ENCODE results near the gene AFAP1L1. TPM values are rescaled to one million over a fixed set of nuclear protein-coding genes. Genes with fewer than 3 reads are reported as not detected.

Gene AFAP1L1
- total RNA-seq, 1 donor from 2014 or later: 32.7 TPM

DNA sequence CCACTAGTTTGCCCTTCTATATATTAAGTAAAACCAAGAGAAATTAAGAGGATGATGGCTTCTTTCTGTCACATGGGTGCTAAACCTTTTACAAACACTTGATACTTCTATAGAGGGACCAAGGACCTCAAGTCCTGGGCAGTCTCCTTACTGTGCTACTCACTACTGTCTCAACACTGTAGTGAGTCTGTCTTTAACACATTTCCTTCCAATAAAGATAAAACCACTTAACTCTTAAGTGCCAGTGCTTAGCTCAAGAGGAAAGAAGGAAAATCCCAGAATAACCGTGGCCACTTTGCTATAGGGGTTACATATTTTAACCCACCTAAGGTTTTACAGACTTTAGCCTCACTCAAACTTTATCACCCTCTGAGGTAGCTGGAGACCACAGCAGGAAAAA lies 69.3 kb downstream of the AFAP1L1 start:
- Histone ChIP-seq H3K4me1 (peaks cover 10% of the 10 kb centered on the region), H3K27me3 (no peaks in the 10 kb centered on the region), H3K9me3 (no peaks in the 10 kb centered on the region), H3K4me3 (no peak overlapping the region), H3K27ac (no peak overlapping the region), H3K36me3 (peaks cover 5% of the 10 kb centered on the region)
- intact Hi-C loops (cut with DNase I): no loop called here
- ATAC-seq (no peak), DNase-seq (no peak)
- TF ChIP-seq, protein P1, sequence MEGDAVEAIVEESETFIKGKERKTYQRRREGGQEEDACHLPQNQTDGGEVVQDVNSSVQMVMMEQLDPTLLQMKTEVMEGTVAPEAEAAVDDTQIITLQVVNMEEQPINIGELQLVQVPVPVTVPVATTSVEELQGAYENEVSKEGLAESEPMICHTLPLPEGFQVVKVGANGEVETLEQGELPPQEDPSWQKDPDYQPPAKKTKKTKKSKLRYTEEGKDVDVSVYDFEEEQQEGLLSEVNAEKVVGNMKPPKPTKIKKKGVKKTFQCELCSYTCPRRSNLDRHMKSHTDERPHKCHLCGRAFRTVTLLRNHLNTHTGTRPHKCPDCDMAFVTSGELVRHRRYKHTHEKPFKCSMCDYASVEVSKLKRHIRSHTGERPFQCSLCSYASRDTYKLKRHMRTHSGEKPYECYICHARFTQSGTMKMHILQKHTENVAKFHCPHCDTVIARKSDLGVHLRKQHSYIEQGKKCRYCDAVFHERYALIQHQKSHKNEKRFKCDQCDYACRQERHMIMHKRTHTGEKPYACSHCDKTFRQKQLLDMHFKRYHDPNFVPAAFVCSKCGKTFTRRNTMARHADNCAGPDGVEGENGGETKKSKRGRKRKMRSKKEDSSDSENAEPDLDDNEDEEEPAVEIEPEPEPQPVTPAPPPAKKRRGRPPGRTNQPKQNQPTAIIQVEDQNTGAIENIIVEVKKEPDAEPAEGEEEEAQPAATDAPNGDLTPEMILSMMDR (IDR thresholded peaks at IDR 0.05): no peak

DNA sequence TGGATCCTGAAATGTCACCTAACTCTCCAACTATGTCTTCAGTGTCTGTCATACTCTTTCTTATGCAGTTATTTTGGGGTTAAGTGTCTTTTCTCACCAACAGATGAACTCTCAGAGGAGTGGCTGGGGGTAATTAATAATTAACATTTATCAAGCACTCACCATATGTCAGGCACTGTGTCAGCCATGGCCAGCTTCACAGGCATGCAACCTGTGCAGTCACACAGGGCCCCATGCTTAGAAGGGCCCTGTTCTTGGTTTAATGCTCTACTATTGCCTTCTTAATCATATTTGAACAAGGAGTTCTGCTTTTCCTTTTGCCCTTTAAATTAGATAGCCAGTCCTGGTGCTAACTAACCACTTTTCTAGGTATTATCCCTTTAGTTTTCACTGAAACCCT lies 70.2 kb downstream of the AFAP1L1 start:
- H3K27ac ChIP-seq: no peak overlapping the region
- ATAC-seq (no peak), DNase-seq (no peak)
- H3K27me3 ChIP-seq: no peaks in the 10 kb centered on the region
- no peaks in the 10 kb centered on the region for H3K36me3 ChIP-seq
- peaks cover 10% of the 10 kb centered on the region for H3K4me1 ChIP-seq
- TF ChIP-seq, protein P1 (IDR thresholded peaks at IDR 0.05): no peak
- H3K4me3 ChIP-seq: no peak overlapping the region
- intact Hi-C loops (cut with DNase I): no loop called here
- no peaks in the 10 kb centered on the region for H3K9me3 ChIP-seq

DNA sequence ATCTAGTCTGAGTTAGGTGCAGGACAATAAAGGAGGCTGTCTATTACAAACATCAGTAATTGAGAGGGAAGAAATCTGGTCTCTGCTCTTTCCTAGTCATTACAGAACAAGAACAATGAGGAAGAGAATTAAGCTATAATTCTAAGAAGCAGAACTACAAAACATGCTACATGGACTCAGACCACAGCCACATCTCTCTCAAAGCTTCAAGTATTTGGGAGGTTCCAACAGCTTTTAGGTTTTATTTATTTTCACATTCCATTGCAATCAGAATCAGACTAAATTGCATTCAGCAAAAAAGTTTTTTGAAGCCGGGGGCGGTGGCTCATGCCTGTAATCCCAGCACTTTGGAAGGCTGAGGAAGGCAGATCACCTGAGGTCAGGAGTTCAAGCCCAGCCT lies 72.5 kb downstream of the AFAP1L1 start:
- peaks cover 19% of the 10 kb centered on the region for H3K36me3 ChIP-seq
- H3K27ac ChIP-seq: peak overlapping the region; percentile 80
- H3K4me1 ChIP-seq: peaks cover 16% of the 10 kb centered on the region
- no peaks in the 10 kb centered on the region for H3K27me3 ChIP-seq
- no peaks in the 10 kb centered on the region for H3K9me3 ChIP-seq
- ATAC-seq (no peak), DNase-seq (no peak)
- TF ChIP-seq, protein P1 (IDR thresholded peaks at IDR 0.05): no peak
- intact Hi-C loops (cut with DNase I): no loop called here
- H3K4me3 ChIP-seq: no peak overlapping the region

DNA sequence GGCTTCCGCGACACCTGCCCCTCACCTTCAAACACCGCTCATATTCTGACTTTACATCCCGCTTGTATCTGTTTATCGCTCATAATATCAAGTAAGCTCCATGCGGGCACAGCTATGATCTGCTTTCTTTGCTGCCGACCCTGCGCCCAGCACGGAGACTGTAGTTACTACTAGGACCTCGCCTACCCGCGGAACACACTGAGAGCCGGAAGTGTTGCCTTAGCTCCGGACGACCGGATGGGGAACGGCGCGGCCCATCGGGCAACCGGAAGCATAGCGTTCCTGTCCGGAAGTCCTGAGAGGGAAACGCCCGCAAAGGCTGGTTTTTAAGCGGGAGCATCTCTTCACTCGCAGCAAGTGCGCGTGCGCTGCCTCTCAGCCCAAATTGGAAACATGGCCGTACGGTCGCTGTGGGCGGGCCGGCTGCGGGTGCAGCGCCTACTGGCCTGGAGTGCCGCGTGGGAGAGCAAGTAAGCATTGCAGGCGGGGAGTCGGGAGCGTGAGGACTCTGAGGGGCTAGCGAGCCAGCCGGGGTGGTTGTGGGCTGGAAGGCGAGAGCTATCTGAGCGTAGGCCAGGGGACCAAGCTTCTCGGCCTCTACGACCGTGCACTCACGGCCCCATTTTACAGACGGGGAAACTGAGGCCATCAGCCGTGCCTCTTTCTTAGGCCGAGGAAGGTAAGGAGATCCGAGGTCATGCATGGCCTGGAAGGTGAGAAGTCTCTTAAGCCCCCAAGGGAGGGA lies 73.7 kb downstream of the AFAP1L1 start, which contains the start of gene GRPEL2:
Gene GRPEL2, plus strand, starts transcription at position 353 of the 745 bp plus-strand sequence. Its CDS starts 41 bp downstream, at position 394.
- H3K27me3 ChIP-seq: no peaks in the 10 kb centered on the region
- TF ChIP-seq, protein P1 (IDR thresholded peaks at IDR 0.05): no peak
- H3K9me3 ChIP-seq: no peaks in the 10 kb centered on the region
- peak within 1 kb of the TSS; percentile 80 for H3K27ac ChIP-seq
- peaks cover 31% of the 10 kb centered on the region for H3K36me3 ChIP-seq
- peak; percentile 99 for ATAC-seq
- peak; percentile 97 for DNase-seq
- intact Hi-C loops (cut with DNase I): no loop called here
- H3K4me3 ChIP-seq: peak within 1 kb of the TSS; percentile 88
- H3K4me1 ChIP-seq: peaks cover 16% of the 10 kb centered on the region

DNA sequence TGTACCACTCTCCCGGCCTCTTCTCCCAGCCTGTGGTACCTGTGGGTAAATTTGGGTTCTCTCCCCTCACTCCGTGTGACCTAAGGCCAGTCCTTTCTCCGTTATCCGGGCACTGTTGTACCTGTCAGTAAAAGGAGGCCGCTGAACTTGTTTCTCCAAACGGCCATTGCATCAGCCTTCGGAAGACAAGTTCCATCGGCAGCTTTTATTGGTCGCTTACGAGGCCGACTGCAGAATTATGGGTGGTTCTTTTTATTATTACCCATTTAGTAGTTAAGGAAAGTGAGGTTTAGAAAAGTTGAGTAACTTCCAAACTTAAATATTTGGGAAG lies 74.2 kb downstream of the AFAP1L1 start:
- ATAC-seq (peak; percentile 3), DNase-seq (no peak)
- H3K4me1 ChIP-seq: peaks cover 16% of the 10 kb centered on the region
- TF ChIP-seq, protein P1 (IDR thresholded peaks at IDR 0.05): no peak
- no peaks in the 10 kb centered on the region for H3K27me3 ChIP-seq
- H3K36me3 ChIP-seq: peaks cover 36% of the 10 kb centered on the region
- no peaks in the 10 kb centered on the region for H3K9me3 ChIP-seq
- peak overlapping the region; percentile 88 for H3K4me3 ChIP-seq
- peak overlapping the region; percentile 80 for H3K27ac ChIP-seq
- intact Hi-C loops (cut with DNase I): no loop called here

Measured in upper lobe of right lung (tissue), 1 donor.